SK-N-MC (cell line): ENCODE data around the gene PTPRN2.

ENCODE experiments used
- EZH2 ChIP-seq: fragments of 200-600 bp; sonication (generic); IDR thresholded peaks from one replicate; pipeline ENCODE4 v1.6.1; 2017; ENCODE audit warnings: antibody characterized with exemption
- FOXP2 ChIP-seq: optimal IDR thresholded peaks from 2 replicates; pipeline ENCODE3; 2011; ENCODE audit warnings: mild to moderate bottlenecking, moderate library complexity; ENCODE audit not compliant: insufficient read depth; ENCODE audit errors: extremely low read length, control extremely low read depth
- POLR2AphosphoS5 ChIP-seq: IDR thresholded peaks from 2 replicates; pipeline ENCODE4 v1.6.1; 2012; ENCODE audit warnings: mild to moderate bottlenecking, low read depth, low read length, borderline replicate concordance

- no peak for TF ChIP-seq POLR2AphosphoS5
- TF ChIP-seq FOXP2, result no peak
- no peak for TF ChIP-seq EZH2
Observed at GRCh38 chr7:157682064-157682945, 905.3 kb downstream of the PTPRN2 start.
